Gastrocnemius medialis (tissue), 4 donors: ENCODE results near the gene GGT7.

ENCODE experiments used
- POLR2A ChIP-seq, 2 donors: fragments of 450-650 bp; IDR thresholded peaks; one replicate each; pipeline ENCODE4 v1.6.1; 2017; ENCODE audit warnings: antibody characterized with exemption in 2 of 2, mild to moderate bottlenecking in 2 of 2, moderate library complexity in 2 of 2
- TF ChIP-seq, protein P1 (sequence below), 5 experiments: fragments of 450-650 bp in 3 of 5; fragments of 200-600 bp in 2 of 5; sonication (generic) in 2 of 5; IDR thresholded peaks in 4 of 5; conservative IDR thresholded peaks in 1 of 5; 1 replicate in 4 of 5; 2 replicates in 1 of 5; pipeline ENCODE4 v1.5.1; 2016 to 2019; ENCODE audit warnings: antibody characterized with exemption in 5 of 5, mild to moderate bottlenecking in 3 of 5, moderate library complexity in 3 of 5

DNA sequence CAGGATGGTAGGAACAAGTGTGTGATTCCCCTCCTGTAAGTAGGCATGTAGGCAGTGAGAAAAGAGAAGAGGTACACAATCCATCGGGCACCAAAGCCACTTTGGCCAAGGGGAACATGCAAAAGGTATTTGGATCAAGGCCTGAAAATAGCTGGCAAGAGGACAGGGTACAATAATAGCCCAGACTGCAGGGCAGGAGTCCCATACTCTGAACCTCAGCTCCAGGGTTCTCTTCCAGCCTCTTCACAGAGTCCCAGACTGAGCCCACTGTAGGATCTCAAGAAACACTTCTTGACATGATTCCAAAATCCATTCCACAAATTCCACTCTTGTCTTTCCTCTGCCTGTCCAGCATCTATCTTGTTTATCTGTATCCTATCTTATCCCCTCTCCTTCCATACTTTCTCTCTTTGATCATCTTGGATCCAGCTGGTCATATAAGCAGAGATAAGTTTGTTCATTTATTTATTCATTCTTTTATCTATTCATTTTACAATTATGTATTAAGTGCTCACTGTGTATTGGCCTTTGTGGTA, 23.5 kb upstream of the GGT7 start:
- TF ChIP-seq, protein P1, sequence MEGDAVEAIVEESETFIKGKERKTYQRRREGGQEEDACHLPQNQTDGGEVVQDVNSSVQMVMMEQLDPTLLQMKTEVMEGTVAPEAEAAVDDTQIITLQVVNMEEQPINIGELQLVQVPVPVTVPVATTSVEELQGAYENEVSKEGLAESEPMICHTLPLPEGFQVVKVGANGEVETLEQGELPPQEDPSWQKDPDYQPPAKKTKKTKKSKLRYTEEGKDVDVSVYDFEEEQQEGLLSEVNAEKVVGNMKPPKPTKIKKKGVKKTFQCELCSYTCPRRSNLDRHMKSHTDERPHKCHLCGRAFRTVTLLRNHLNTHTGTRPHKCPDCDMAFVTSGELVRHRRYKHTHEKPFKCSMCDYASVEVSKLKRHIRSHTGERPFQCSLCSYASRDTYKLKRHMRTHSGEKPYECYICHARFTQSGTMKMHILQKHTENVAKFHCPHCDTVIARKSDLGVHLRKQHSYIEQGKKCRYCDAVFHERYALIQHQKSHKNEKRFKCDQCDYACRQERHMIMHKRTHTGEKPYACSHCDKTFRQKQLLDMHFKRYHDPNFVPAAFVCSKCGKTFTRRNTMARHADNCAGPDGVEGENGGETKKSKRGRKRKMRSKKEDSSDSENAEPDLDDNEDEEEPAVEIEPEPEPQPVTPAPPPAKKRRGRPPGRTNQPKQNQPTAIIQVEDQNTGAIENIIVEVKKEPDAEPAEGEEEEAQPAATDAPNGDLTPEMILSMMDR (IDR thresholded peaks at IDR 0.05 in 4 of 5, conservative IDR thresholded peaks at IDR 0.05 in 1 of 5) = no peak
- no peak for TF ChIP-seq POLR2A (IDR thresholded peaks at IDR 0.05)
